ENCODE results near the gene CD320. TPM values are rescaled to one million over a fixed set of nuclear protein-coding genes. Genes with fewer than 3 reads are reported as not detected.
A peak's percentile ranks its signal among the peaks of the same experiment; 100 is the strongest.
"Not testable (repeated sequence)": the region's sequence is repeated elsewhere in the genome, so short reads cannot be mapped to it uniquely, and the experiment has no call there.

CD320 gene
- total RNA-seq, 1 donor from 2014 or later = 44.5 TPM

DNA sequence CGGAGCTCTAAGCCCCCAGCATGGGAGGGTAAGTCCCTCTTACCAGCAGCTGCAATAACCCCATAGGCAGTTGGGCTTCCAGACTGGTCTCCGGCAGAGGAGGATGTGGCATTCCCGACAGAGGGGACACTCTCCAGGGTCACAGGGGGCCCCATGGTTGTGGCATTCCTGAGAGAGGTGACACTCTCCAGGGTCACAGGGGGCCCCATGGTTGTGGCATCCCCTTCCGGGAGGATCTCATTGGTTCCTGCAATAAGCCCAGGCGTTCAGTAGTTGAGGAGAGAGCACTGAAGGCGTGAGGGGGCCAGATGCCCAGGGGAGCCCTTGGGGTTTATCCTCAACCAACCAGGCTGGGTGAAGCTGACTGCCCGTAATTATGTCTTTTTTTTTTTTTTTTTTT lies 5.4 kb downstream of the CD320 start:
- H3K4me1 Mint-ChIP-seq (ENCODE audit: unreplicated experiment) = peaks cover 11% of the 10 kb centered on the region
- no peaks in the 10 kb centered on the region for H3K27me3 Mint-ChIP-seq (ENCODE audit: unreplicated experiment)
- peak; percentile 74 for DNase-seq (ENCODE audit: extremely low spot score, unreplicated experiment)
- H3K27ac Mint-ChIP-seq (ENCODE audit: unreplicated experiment) = no peak overlapping the region
- no peak overlapping the region for H3K4me3 Mint-ChIP-seq (ENCODE audit: unreplicated experiment)
- no peaks in the 10 kb centered on the region for H3K9me3 Mint-ChIP-seq (ENCODE audit: unreplicated experiment)
- H3K36me3 Mint-ChIP-seq (ENCODE audit: unreplicated experiment) = no peaks in the 10 kb centered on the region
- TF ChIP-seq CTCF (IDR thresholded peaks at IDR 0.05) = no peak

DNA sequence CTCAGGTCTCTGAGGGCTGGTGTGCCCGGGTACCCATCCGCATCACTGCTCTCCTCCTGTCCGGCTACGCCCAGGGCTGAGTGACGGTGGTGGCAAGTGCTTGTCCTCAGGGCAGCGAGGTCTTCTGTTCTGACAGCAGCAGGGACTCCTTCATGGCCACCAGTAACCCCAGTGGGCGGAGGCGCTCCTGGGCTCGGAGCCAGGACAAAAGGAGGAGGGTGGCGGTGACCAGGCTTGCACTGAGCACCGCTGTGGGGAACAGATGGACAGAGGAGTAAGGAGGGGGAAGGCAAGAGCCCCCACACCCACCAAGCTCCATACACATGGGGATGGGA lies 5.8 kb downstream of the CD320 start:
- H3K27ac Mint-ChIP-seq (ENCODE audit: unreplicated experiment) = no peak overlapping the region
- H3K4me1 Mint-ChIP-seq (ENCODE audit: unreplicated experiment) = peaks cover 7% of the 10 kb centered on the region
- no peak for TF ChIP-seq CTCF (IDR thresholded peaks at IDR 0.05)
- no peak overlapping the region for H3K4me3 Mint-ChIP-seq (ENCODE audit: unreplicated experiment)
- no peaks in the 10 kb centered on the region for H3K36me3 Mint-ChIP-seq (ENCODE audit: unreplicated experiment)
- no peaks in the 10 kb centered on the region for H3K9me3 Mint-ChIP-seq (ENCODE audit: unreplicated experiment)
- no peaks in the 10 kb centered on the region for H3K27me3 Mint-ChIP-seq (ENCODE audit: unreplicated experiment)
- DNase-seq (ENCODE audit: extremely low spot score, unreplicated experiment) = peak; percentile 76

- DNase-seq (ENCODE audit: extremely low spot score, unreplicated experiment); H3K27me3 Mint-ChIP-seq (ENCODE audit: unreplicated experiment); H3K27ac Mint-ChIP-seq (ENCODE audit: unreplicated experiment); H3K4me3 Mint-ChIP-seq (ENCODE audit: unreplicated experiment); H3K36me3 Mint-ChIP-seq (ENCODE audit: unreplicated experiment); H3K9me3 Mint-ChIP-seq (ENCODE audit: unreplicated experiment); H3K4me1 Mint-ChIP-seq (ENCODE audit: unreplicated experiment): not testable (repeated sequence)
Observed at GRCh38 chr19:8291337-8291736, 16.8 kb downstream of the CD320 start.

GRCh38 chr19:8276508-8276907 lies 31.6 kb downstream of the CD320 start:
- not testable (repeated sequence) for H3K9me3 Mint-ChIP-seq (ENCODE audit: unreplicated experiment); H3K4me3 Mint-ChIP-seq (ENCODE audit: unreplicated experiment); H3K36me3 Mint-ChIP-seq (ENCODE audit: unreplicated experiment); DNase-seq (ENCODE audit: extremely low spot score, unreplicated experiment); H3K4me1 Mint-ChIP-seq (ENCODE audit: unreplicated experiment); H3K27me3 Mint-ChIP-seq (ENCODE audit: unreplicated experiment); H3K27ac Mint-ChIP-seq (ENCODE audit: unreplicated experiment)

- Mint-ChIP-seq H3K27me3 (ENCODE audit: unreplicated experiment) (peaks cover 8% of the 10 kb centered on the region), H3K36me3 (ENCODE audit: unreplicated experiment) (no peaks in the 10 kb centered on the region), H3K9me3 (ENCODE audit: unreplicated experiment) (no peaks in the 10 kb centered on the region), H3K27ac (ENCODE audit: unreplicated experiment) (peak overlapping the region; percentile 32), H3K4me3 (ENCODE audit: unreplicated experiment) (peak overlapping the region; percentile 62), H3K4me1 (ENCODE audit: unreplicated experiment) (peaks cover 12% of the 10 kb centered on the region)
- no peak for DNase-seq (ENCODE audit: extremely low spot score, unreplicated experiment)
- no peak for TF ChIP-seq CTCF (IDR thresholded peaks at IDR 0.05)
Observed at GRCh38 chr19:8269724-8270123, 38.4 kb downstream of the CD320 start.

GRCh38 chr19:8265872-8266271 lies 42.3 kb downstream of the CD320 start:
- H3K4me3 Mint-ChIP-seq (ENCODE audit: unreplicated experiment) = no peak overlapping the region
- H3K27ac Mint-ChIP-seq (ENCODE audit: unreplicated experiment) = no peak overlapping the region
- no peaks in the 10 kb centered on the region for H3K36me3 Mint-ChIP-seq (ENCODE audit: unreplicated experiment)
- no peak for DNase-seq (ENCODE audit: extremely low spot score, unreplicated experiment)
- TF ChIP-seq CTCF (IDR thresholded peaks at IDR 0.05) = no peak
- H3K4me1 Mint-ChIP-seq (ENCODE audit: unreplicated experiment) = peaks cover 12% of the 10 kb centered on the region
- no peaks in the 10 kb centered on the region for H3K9me3 Mint-ChIP-seq (ENCODE audit: unreplicated experiment)
- peaks cover 8% of the 10 kb centered on the region for H3K27me3 Mint-ChIP-seq (ENCODE audit: unreplicated experiment)

GRCh38 chr19:8264248-8264647 lies 43.9 kb downstream of the CD320 start:
- H3K4me1 Mint-ChIP-seq (ENCODE audit: unreplicated experiment) = peaks cover 12% of the 10 kb centered on the region
- H3K4me3 Mint-ChIP-seq (ENCODE audit: unreplicated experiment); H3K27me3 Mint-ChIP-seq (ENCODE audit: unreplicated experiment); H3K27ac Mint-ChIP-seq (ENCODE audit: unreplicated experiment); DNase-seq (ENCODE audit: extremely low spot score, unreplicated experiment); H3K9me3 Mint-ChIP-seq (ENCODE audit: unreplicated experiment); H3K36me3 Mint-ChIP-seq (ENCODE audit: unreplicated experiment): not testable (repeated sequence)

Measured in osteocyte (in vitro differentiated cells).